GM12892 (cell line): ENCODE data around the gene LEMD2.

Experiments
- DNase-seq: peaks from one replicate; pipeline ENCODE4 v3.0.0; 2011; ENCODE audit not compliant: insufficient read length
- FAIRE-seq: peaks from 2 replicates; lab custom pipeline; 2011; peaks lifted over from hg19 to GRCh38; lab: Jason Lieb, UNC
- POLR2A ChIP-seq: IDR thresholded peaks from 2 replicates; pipeline ENCODE4 v1.6.1; 2011; ENCODE audit warnings: low read depth, low read length, control low read depth
- POLR2AphosphoS5 ChIP-seq: IDR thresholded peaks from 2 replicates; pipeline ENCODE4 v1.6.1; 2011; ENCODE audit warnings: low read depth, low read length, control low read depth
- TAF1 ChIP-seq: IDR thresholded peaks from 2 replicates; pipeline ENCODE4 v1.6.1; 2011; ENCODE audit warnings: low read depth, mild to moderate bottlenecking, control low read depth, low read length, borderline replicate concordance

Gene LEMD2

GRCh38 chr6:33746036-33746600, 42.8 kb downstream of the LEMD2 start:
- TF ChIP-seq TAF1 (no peak), POLR2AphosphoS5 (no peak), POLR2A (no peak)
- FAIRE-seq (no peak), DNase-seq (no peak)

GRCh38 chr6:33745548-33745947, 43.4 kb downstream of the LEMD2 start:
- no peak for DNase-seq
- TF ChIP-seq POLR2A, result no peak
- no peak for TF ChIP-seq TAF1
- TF ChIP-seq POLR2AphosphoS5, result no peak
- no peak for FAIRE-seq

DNA sequence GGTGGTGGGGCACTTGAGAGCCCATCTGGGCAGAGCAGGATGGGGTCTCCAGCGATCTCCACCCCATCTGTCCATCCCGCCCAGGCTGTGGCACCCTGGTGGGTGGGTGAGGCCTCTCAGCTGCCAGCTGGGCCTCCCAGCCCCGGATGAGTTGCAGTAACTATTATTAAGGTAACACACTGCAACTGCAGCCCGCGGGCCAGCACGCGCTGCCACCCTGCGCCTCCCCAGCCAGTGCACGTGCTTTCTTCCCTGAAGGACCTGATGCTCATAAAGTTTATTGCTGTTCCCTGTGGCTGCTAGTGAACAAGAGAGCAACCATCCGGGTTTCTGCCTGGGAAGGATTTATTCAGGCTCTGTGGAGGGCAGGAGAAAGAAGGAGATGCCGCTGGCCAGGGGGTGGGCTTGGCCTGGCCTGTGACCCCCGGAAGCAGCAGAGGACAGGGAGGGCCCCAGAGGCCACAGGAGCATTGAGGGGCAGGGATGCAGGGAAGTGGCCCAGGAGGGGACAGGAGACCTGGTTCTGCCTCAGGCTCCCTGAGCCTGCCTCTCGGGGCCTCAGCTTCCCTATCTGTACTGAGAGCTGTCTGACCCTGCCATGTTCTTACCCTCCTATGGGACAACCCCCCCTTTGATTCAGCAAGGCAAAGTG, 43.9 kb downstream of the LEMD2 start:
- no peak for TF ChIP-seq TAF1
- no peak for TF ChIP-seq POLR2AphosphoS5
- no peak for TF ChIP-seq POLR2A
- DNase-seq (no peak), FAIRE-seq (no peak)

GRCh38 chr6:33744001-33744848, 44.7 kb downstream of the LEMD2 start:
- DNase-seq (peak; percentile 85), FAIRE-seq (peak; percentile 98)
- no peak for TF ChIP-seq POLR2AphosphoS5
- TF ChIP-seq POLR2A, result no peak
- no peak for TF ChIP-seq TAF1

GRCh38 chr6:33742837-33743236, 46.1 kb downstream of the LEMD2 start:
- TF ChIP-seq POLR2AphosphoS5 (no peak), TAF1 (no peak), POLR2A (no peak)
- no peak for DNase-seq
- FAIRE-seq, result no peak

GRCh38 chr6:33742092-33742491, 46.8 kb downstream of the LEMD2 start:
- FAIRE-seq, result no peak
- no peak for TF ChIP-seq POLR2A
- TF ChIP-seq TAF1, result no peak
- no peak for TF ChIP-seq POLR2AphosphoS5
- DNase-seq, result no peak

DNA sequence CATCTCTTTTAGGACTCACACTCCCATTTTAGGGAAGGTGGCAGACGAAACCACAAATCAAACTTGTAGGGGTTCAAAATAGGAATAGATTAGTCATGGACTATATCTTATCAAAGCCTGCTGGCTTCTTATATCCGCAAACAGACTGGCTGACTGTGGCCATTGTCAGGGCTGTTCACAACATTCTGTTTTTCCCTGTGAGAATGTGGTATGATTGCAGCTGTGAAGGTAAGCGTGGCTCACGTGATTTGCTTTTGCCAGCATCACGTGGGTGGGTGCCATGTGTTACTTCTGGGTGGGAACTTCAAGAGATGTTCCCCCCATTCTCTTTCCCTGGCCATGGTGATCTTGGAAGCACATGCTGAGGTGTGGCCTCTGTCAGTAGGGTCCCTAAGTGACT, 48.1 kb downstream of the LEMD2 start:
- FAIRE-seq, result no peak
- TF ChIP-seq POLR2AphosphoS5 (no peak), TAF1 (no peak), POLR2A (no peak)
- DNase-seq, result no peak

- no peak for FAIRE-seq
- no peak for DNase-seq
- no peak for TF ChIP-seq POLR2AphosphoS5
- no peak for TF ChIP-seq TAF1
- no peak for TF ChIP-seq POLR2A
Measured at GRCh38 chr6:33740204-33740608, 48.7 kb downstream of the LEMD2 start.

DNA sequence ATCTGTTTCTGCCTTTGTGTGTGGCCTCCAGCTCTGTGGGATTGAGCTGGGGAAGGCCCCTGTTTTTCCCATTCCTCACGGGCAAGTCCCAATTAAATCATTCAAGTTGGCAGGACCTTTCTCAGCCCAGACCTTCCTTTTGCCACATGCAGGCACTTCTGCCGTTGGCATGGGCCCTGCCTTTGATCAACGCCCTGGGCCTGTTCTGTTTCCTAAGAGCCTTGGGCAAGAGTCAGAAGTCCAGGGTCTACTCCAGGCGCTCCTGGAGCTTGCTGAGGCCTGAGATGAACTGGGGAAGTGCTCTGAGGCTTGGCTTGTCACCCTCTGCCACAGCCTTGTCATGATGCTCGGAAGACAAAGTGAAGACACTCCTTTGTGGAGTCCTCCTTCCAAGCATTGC, 49.4 kb downstream of the LEMD2 start:
- DNase-seq, result no peak
- no peak for FAIRE-seq

DNA sequence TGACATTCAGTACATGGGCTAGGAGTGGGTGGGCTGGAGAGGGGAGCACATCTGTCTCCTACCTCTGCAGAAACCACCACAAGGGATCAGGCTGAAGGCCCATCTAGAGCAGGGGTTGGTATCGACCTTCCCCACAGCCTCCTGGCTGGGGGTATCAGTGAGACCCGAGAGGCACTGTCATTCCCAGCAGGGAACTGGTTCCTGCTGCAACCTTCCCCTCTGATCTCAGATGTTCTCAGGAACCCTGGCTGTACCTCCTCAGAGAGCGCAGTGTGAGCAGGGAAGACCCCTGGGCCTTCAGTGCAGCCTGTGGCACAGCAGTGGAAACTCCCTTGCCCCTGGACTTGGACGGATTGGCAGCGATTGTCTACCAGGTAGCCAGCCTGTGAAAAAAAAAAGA, 50.1 kb downstream of the LEMD2 start:
- DNase-seq (no peak), FAIRE-seq (no peak)
- no peak for TF ChIP-seq POLR2A
- TF ChIP-seq POLR2AphosphoS5, result no peak
- TF ChIP-seq TAF1, result no peak

More for the DNA sequence above, 49.4 kb downstream of the LEMD2 start:
- TF ChIP-seq POLR2AphosphoS5, result no peak
- TF ChIP-seq TAF1, result no peak
- TF ChIP-seq POLR2A, result no peak

DNA sequence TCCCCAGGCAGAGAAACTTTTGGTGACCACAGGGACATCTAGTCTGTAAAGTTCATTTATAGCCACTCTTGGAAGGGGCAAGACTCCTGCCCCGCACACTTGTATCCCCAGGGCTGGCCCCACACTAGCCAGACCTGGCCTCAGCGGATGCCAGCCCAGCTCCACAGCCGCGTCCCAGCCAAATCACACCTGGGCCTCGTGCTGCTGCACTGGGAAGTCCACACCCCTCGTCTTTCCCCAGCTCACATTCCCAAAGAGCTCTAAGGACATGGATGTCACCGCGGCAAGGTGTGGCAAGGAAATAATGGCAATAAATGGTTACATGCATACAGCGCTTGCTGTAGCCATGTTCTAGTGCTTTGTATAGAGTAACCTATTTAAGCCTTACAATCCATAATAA, 50.8 kb downstream of the LEMD2 start:
- TF ChIP-seq POLR2AphosphoS5 (no peak), POLR2A (no peak)
- FAIRE-seq (no peak), DNase-seq (no peak)
